K562 (cell line): ENCODE results near the gene ROMO1. TPM values are rescaled to one million over a fixed set of nuclear protein-coding genes. Genes with fewer than 3 reads are reported as not detected.

ENCODE experiments used
- ATAC-seq: fragments of 200-7000 bp; cut with Tn5 transposase; 3 replicates; pipeline ENCODE4 v1.9.1; 2020; ENCODE audit warnings: moderate library complexity
- BruUV-seq: library from RNA; stranded (reverse); fragments of 400-500 nt; replicated peaks from 2 replicates; lab custom pipeline; 2021; lab: Mats Ljungman, UMichigan
- CTCF ChIA-PET: fragments of 300-600 bp; formaldehyde crosslinking; extraction: SDS; loops from one replicate; lab custom pipeline; 2021; ENCODE audit warnings: low intra/inter-chr PET ratio; lab: Yijun Ruan, JAX
- POLR2A ChIA-PET: fragments of 300-600, 350-650 bp; sonication (Branson Sonifier 250); formaldehyde crosslinking; extraction: SDS; loops from one replicate; lab custom pipeline; 2021; ENCODE audit warnings: antibody characterized with exemption, inconsistent platforms; lab: Yijun Ruan, JAX
- DNase-seq, 4 experiments: peaks; one replicate each; pipeline versions ENCODE4 v3.0.0 to v3.0.0-alpha.2; 2011 to 2018; ENCODE audit warnings: low spot score in 3 of 4, mixed read lengths in 3 of 4; ENCODE audit errors: extremely low read depth in 1 of 4
- FAIRE-seq: peaks from 2 replicates; lab custom pipeline; 2011; peaks lifted over from hg19 to GRCh38; lab: Jason Lieb, UNC
- H2AFZ ChIP-seq: 2 replicates; pipeline ENCODE4 v1.6.0; 2011; ENCODE audit warnings: low read depth, low read length, control low read depth, inconsistent platforms
- H3K27ac ChIP-seq: fragments of 200-600 bp; 3 replicates; pipeline ENCODE4 v1.8.0; 2011; ENCODE audit warnings: low read depth, mild to moderate bottlenecking, control low read depth, inconsistent platforms, low read length, moderate library complexity, mixed read lengths; ENCODE audit errors: extremely low read depth
- H3K27me3 ChIP-seq, 2 experiments: fragments of 300-600 bp in 1 of 2; 2 replicates in 1 of 2; 3 replicates in 1 of 2; pipeline versions ENCODE4 v1.6.0 to v1.8.0; 2011; ENCODE audit warnings: inconsistent platforms in 2 of 2, low read length in 2 of 2, mild to moderate bottlenecking in 1 of 2, mixed read lengths in 1 of 2, moderate library complexity in 1 of 2; ENCODE audit not compliant: control insufficient read depth in 2 of 2, insufficient read depth in 2 of 2
- H3K36me3 ChIP-seq: fragments of 300-600 bp; 3 replicates; pipeline ENCODE4 v1.8.0; 2011; ENCODE audit warnings: mild to moderate bottlenecking, low read length, inconsistent platforms; ENCODE audit not compliant: control insufficient read depth, insufficient read depth
- H3K4me1 ChIP-seq, 2 experiments: fragments of 200-600 bp in 1 of 2; replicated peaks in 1 of 2; 2 replicates in 1 of 2; 3 replicates in 1 of 2; pipeline versions ENCODE4 v1.5.1 to v1.8.0; 2011; ENCODE audit warnings: inconsistent platforms in 2 of 2, low read length in 2 of 2, mild to moderate bottlenecking in 1 of 2, mixed read lengths in 1 of 2, moderate library complexity in 1 of 2; ENCODE audit not compliant: control insufficient read depth in 2 of 2, insufficient read depth in 2 of 2
- H3K4me2 ChIP-seq: 2 replicates; pipeline ENCODE4 v1.6.1; 2011; ENCODE audit warnings: low read length, control low read depth, inconsistent platforms, mixed read lengths; ENCODE audit not compliant: insufficient read depth
- H3K4me3 ChIP-seq: fragments of 200-600 bp; sonication (generic), shearing (Covaris generic); 2 replicates; pipeline ENCODE4 v1.5.1; 2016; ENCODE audit warnings: control low read depth, inconsistent platforms
- H3K79me2 ChIP-seq: fragments of 200-600 bp; 3 replicates; pipeline ENCODE4 v1.8.0; 2011; ENCODE audit warnings: low read length, inconsistent platforms; ENCODE audit not compliant: control insufficient read depth, insufficient read depth
- H3K9ac ChIP-seq, 2 experiments: 2 replicates each; pipeline versions ENCODE4 v1.6.0 to v1.6.1; 2011; ENCODE audit warnings: low read depth in 2 of 2, low read length in 2 of 2, control low read depth in 1 of 2, inconsistent platforms in 1 of 2, mild to moderate bottlenecking in 1 of 2, mixed read lengths in 1 of 2; ENCODE audit not compliant: insufficient read depth in 1 of 2
- H3K9me1 ChIP-seq: one replicate; pipeline ENCODE4 v1.6.0; 2011; ENCODE audit warnings: inconsistent platforms, mild to moderate bottlenecking, low read length, moderate library complexity; ENCODE audit not compliant: control insufficient read depth, insufficient read depth
- H3K9me3 ChIP-seq: replicated peaks from 2 replicates; pipeline ENCODE4 v1.5.1; 2011; ENCODE audit warnings: low read depth, low read length, inconsistent platforms; ENCODE audit not compliant: control insufficient read depth, insufficient read depth
- H4K20me1 ChIP-seq: replicated peaks from 2 replicates; pipeline ENCODE4 v1.6.1; 2011; ENCODE audit warnings: low read length, inconsistent platforms, mixed read lengths; ENCODE audit not compliant: control insufficient read depth, insufficient read depth
- CGGBP1 ChIP-seq: fragments of 250-450 bp; sonication (Bioruptor Pico); IDR thresholded peaks from 2 replicates; pipeline ENCODE4 v1.9.0; 2021; ENCODE audit warnings: mild to moderate bottlenecking
- CTBP1 ChIP-seq: fragments of 450-650 bp; IDR thresholded peaks from 2 replicates; pipeline ENCODE4 v1.6.1; 2016; ENCODE audit warnings: borderline replicate concordance
- ELK3 ChIP-seq: fragments of 450-650 bp; formaldehyde crosslinking; IDR thresholded peaks from 2 replicates; pipeline ENCODE4 v1.4.0; 2020; ENCODE audit warnings: mild to moderate bottlenecking
- FOXJ2 ChIP-seq: fragments of 200-800 bp; sonication (Bioruptor generic); IDR thresholded peaks from 2 replicates; pipeline ENCODE4 v1.6.1; 2016; ENCODE audit warnings: missing genetic modification characterization, missing compliant biosample characterization
- FOXO4 ChIP-seq: fragments of 450-650 bp; formaldehyde crosslinking; IDR thresholded peaks from 2 replicates; pipeline ENCODE4 v1.4.0; 2020; ENCODE audit warnings: mild to moderate bottlenecking, moderate library complexity
- GMEB1 ChIP-seq: fragments of 250-450 bp; sonication (Bioruptor Pico); IDR thresholded peaks from 2 replicates; pipeline ENCODE4 v1.4.0; 2020; ENCODE audit warnings: mild to moderate bottlenecking
- PCBP2 ChIP-seq: fragments of 200-400 bp; formaldehyde crosslinking; IDR thresholded peaks from 2 replicates; pipeline ENCODE4 v1.6.1; 2018; ENCODE audit warnings: low read length, low read depth, mild to moderate bottlenecking, moderate library complexity; ENCODE audit not compliant: poor library complexity, severe bottlenecking
- TEAD2 ChIP-seq: fragments of 450-650 bp; IDR thresholded peaks from 2 replicates; pipeline ENCODE4 v1.6.1; 2016; ENCODE audit warnings: missing genetic modification characterization, control low read depth, missing compliant biosample characterization
- ZBTB2 ChIP-seq: fragments of 450-650 bp; IDR thresholded peaks from 2 replicates; pipeline ENCODE4 v1.6.1; 2016; ENCODE audit warnings: antibody characterized with exemption
- WGBS: fragments of 100-300 bp; shearing (Covaris generic); methylation state at CpG from one replicate; pipeline ENCODE4 v1.1.6; 2016; ENCODE audit warnings: low coverage, mixed read lengths; ENCODE audit not compliant: insufficient coverage; ENCODE audit errors: missing lambda C conversion rate; 5-methylcytosine and 5-hydroxymethylcytosine counted together
- in situ Hi-C: fragments of 300-500 bp; cut with MboI; formaldehyde crosslinking; loops from 4 replicates; pipeline ENCODE4 v1.15.0; 2018; ENCODE audit warnings: inconsistent platforms, mixed read lengths
- intact Hi-C: fragments of 100-400 bp; cut with micrococcal nuclease; formaldehyde crosslinking; loops from 2 replicates; pipeline ENCODE4 v1.14.2; 2022
- polyA plus RNA-seq, 8 experiments: library from polyadenylated mRNA; depleted of rRNA in 4 of 8; stranded (reverse) in 5 of 8; unstranded in 3 of 8; fragments of >200 nt; fragmentation: Nextera tagmentation in 2 of 8; fragmentation: Illumina TruSeq in 1 of 8; extraction: Ambion mirVana in 2 of 8; extraction: Trizol in 1 of 8; gene quantifications; 2 replicates each; pipeline versions ENCODE4 v1.2.1 to v1.2.3, GENCODE V29; 2011 to 2014; ENCODE audit warnings: inconsistent platforms in 1 of 8, missing spikeins in 1 of 8
- total RNA-seq, 7 experiments: library from RNA; depleted of rRNA in 6 of 7; stranded (reverse); fragments of >200 nt in 6 of 7; fragmentation: Illumina TruSeq in 2 of 7; extraction: Trizol in 2 of 7; gene quantifications; 2 replicates each; pipeline versions ENCODE4 v1.2.1 to v1.2.3, GENCODE V29; 2011 to 2021; ENCODE audit warnings: low replicate concordance in 1 of 7

The ROMO1 gene
- total and polyA plus RNA-seq, 9 of the 15 experiments (the other 6 are each of a cell fraction or from before 2014, with no cell fraction given) = 31.8 to 741 (median 226) TPM

- no peak for TF ChIP-seq GMEB1
- no peak for TF ChIP-seq FOXO4 (CRISPR knock-in tag)
These were observed 693 bp upstream of the ROMO1 start (continued) for GRCh38 chr20:35698298-35699126.

- H2AFZ ChIP-seq = peak overlapping the region; percentile 91
- POLR2A ChIA-PET = interaction anchor here (0.7 to 12.6 kb wide), 13 partner anchors 8 to 39 kb away, joined by 3 to 102 read pairs (median 5); no protein-coding TSS in a partner anchor
- intact Hi-C loops = loop anchor here (2.0 kb wide), 1 partner anchor 83 kb away; no protein-coding TSS in a partner anchor
- TF ChIP-seq ELK3 = 0 out of 2 replicates have a peak, but pooled peaks have one; percentile 17
- no peak for TF ChIP-seq FOXJ2 (tag)
- no peak for TF ChIP-seq PCBP2
- no peak for TF ChIP-seq TEAD2
- no peak for TF ChIP-seq ZBTB2
- TF ChIP-seq CTBP1 = no peak
- TF ChIP-seq CGGBP1 = no peak
These were observed 886 bp downstream of the ROMO1 start for GRCh38 chr20:35699957-35700624.

More at GRCh38 chr20:35699957-35700624, 886 bp downstream of the ROMO1 start:
- no peak for DNase-seq
- peak overlapping the region; percentile 96 for H3K4me3 ChIP-seq
- peak overlapping the region; percentile 92 for H3K27ac ChIP-seq
- peak overlapping the region; percentile 97 for H3K9ac ChIP-seq
- BruUV-seq = no TSS peak
- ATAC-seq = no peak
- peaks cover 68% of the 10 kb centered on the region for H3K36me3 ChIP-seq
- in situ Hi-C loops = no loop called here
- peaks cover 10 to 14% of the 10 kb centered on the region in 2 experiments; a peak in 4 of 5 replicates for H3K4me1 ChIP-seq
- no peaks in the 10 kb centered on the region for H3K9me3 ChIP-seq
- peaks cover 44% of the 10 kb centered on the region for H3K79me2 ChIP-seq
- CTCF ChIA-PET = interaction anchor here (0.6 kb wide), 1 partner anchor 66 kb away, joined by 3 read pairs; no protein-coding TSS in a partner anchor
- no peaks in the 10 kb centered on the region; the same call in 1 of the 2 replicates for H4K20me1 ChIP-seq
- FAIRE-seq = no peak
- 4% methylated on average over 6 of the region's 6 CpGs for WGBS
- no peaks in the 10 kb centered on the region for H3K27me3 ChIP-seq
- peak overlapping the region; percentile 98 for H3K4me2 ChIP-seq
- no peaks in the 10 kb centered on the region for H3K9me1 ChIP-seq
